WTC11 (cell line): ENCODE measurements around the gene NR1H3. TPM values are rescaled to one million over a fixed set of nuclear protein-coding genes. Genes with fewer than 3 reads are reported as not detected.

Experiments
- ATAC-seq: fragments of 200-7000 bp; cut with Tn5 transposase; 2 replicates; pipeline ENCODE4 v1.10.0; 2021; ENCODE audit warnings: mild to moderate bottlenecking, moderate library complexity
- CTCF ChIA-PET: fragments of 300-600 bp; sonication (Branson Sonifier 250); formaldehyde crosslinking; loops from one replicate; lab custom pipeline; 2021; ENCODE audit warnings: antibody characterized with exemption; lab: Charles Lee
- POLR2A ChIA-PET: fragments of 350-600 bp; sonication (Branson Sonifier 250); formaldehyde crosslinking; loops from one replicate; lab custom pipeline; 2021; ENCODE audit warnings: antibody characterized with exemption; lab: Charles Lee
- DNase-seq: peaks from one replicate; pipeline ENCODE4 v3.0.0; 2021; ENCODE audit warnings: low spot score
- H3K27ac Mint-ChIP-seq: 2 replicates; pipeline ENCODE4 v1.8.0; 2021; ENCODE audit warnings: mixed read lengths
- H3K27me3 Mint-ChIP-seq: 2 replicates; pipeline ENCODE4 v1.8.0; 2021; ENCODE audit warnings: low read depth, mild to moderate bottlenecking, moderate library complexity, mixed read lengths
- H3K36me3 Mint-ChIP-seq: 2 replicates; pipeline ENCODE4 v1.8.0; 2021; ENCODE audit warnings: mixed read lengths
- H3K4me1 Mint-ChIP-seq: 2 replicates; pipeline ENCODE4 v1.8.0; 2022; ENCODE audit warnings: mixed read lengths
- H3K4me3 Mint-ChIP-seq: 2 replicates; pipeline ENCODE4 v1.8.0; 2021; ENCODE audit warnings: mild to moderate bottlenecking, moderate library complexity, mixed read lengths
- H3K9me3 Mint-ChIP-seq: 2 replicates; pipeline ENCODE4 v1.8.0; 2021; ENCODE audit warnings: mixed read lengths
- ATF1 ChIP-seq: sonication (generic); formaldehyde crosslinking; IDR thresholded peaks from 2 replicates; pipeline ENCODE4 v1.8.1; 2023; ENCODE audit warnings: mild to moderate bottlenecking, moderate library complexity, missing genetic modification reagents
- CBFB ChIP-seq: sonication (generic); formaldehyde crosslinking; IDR thresholded peaks from 2 replicates; pipeline ENCODE4 v1.8.1; 2022; ENCODE audit warnings: mild to moderate bottlenecking, low read depth, missing genetic modification reagents
- CDX4 ChIP-seq: fragments of 250-450 bp; sonication (Bioruptor Pico); IDR thresholded peaks from 2 replicates; pipeline ENCODE4 v1.9.0; 2021; ENCODE audit warnings: moderate library complexity, mild to moderate bottlenecking, inconsistent platforms, borderline replicate concordance
- ELF4 ChIP-seq: sonication (generic); formaldehyde crosslinking; IDR thresholded peaks from 2 replicates; pipeline ENCODE4 v1.8.1; 2022; ENCODE audit warnings: low read depth, mild to moderate bottlenecking, moderate library complexity, missing genetic modification reagents
- ETV6 ChIP-seq: sonication (generic); formaldehyde crosslinking; IDR thresholded peaks from 2 replicates; pipeline ENCODE4 v1.8.1; 2022; ENCODE audit warnings: mild to moderate bottlenecking, missing genetic modification reagents
- FOXJ3 ChIP-seq: sonication (generic); formaldehyde crosslinking; IDR thresholded peaks from 2 replicates; pipeline ENCODE4 v1.9.0; 2021; ENCODE audit warnings: missing genetic modification reagents, mild to moderate bottlenecking, borderline replicate concordance
- FOXK1 ChIP-seq: sonication (generic); formaldehyde crosslinking; IDR thresholded peaks from 2 replicates; pipeline ENCODE4 v1.8.0; 2022; ENCODE audit warnings: mild to moderate bottlenecking, moderate library complexity, missing genetic modification reagents
- GTF2I ChIP-seq: fragments of 250-450 bp; sonication (Bioruptor Pico); conservative IDR thresholded peaks from 2 replicates; pipeline ENCODE4 v1.4.0; 2021; ENCODE audit warnings: mild to moderate bottlenecking
- MLX ChIP-seq: sonication (generic); formaldehyde crosslinking; IDR thresholded peaks from 2 replicates; pipeline ENCODE4 v1.8.1; 2023; ENCODE audit warnings: mild to moderate bottlenecking, missing genetic modification reagents, moderate library complexity
- MXD4 ChIP-seq: fragments of 250-450 bp; sonication (Bioruptor Pico); IDR thresholded peaks from 2 replicates; pipeline ENCODE4 v1.8.0; 2021; ENCODE audit warnings: mild to moderate bottlenecking, moderate library complexity, borderline replicate concordance
- MYBL2 ChIP-seq: sonication (generic); formaldehyde crosslinking; IDR thresholded peaks from 2 replicates; pipeline ENCODE4 v1.8.1; 2023; ENCODE audit warnings: mild to moderate bottlenecking, moderate library complexity, missing genetic modification reagents
- NFATC4 ChIP-seq: fragments of 250-450 bp; sonication (Bioruptor Pico); IDR thresholded peaks from 2 replicates; pipeline ENCODE4 v1.9.0; 2021; ENCODE audit warnings: mild to moderate bottlenecking
- NR1H2 ChIP-seq: sonication (generic); formaldehyde crosslinking; IDR thresholded peaks from 2 replicates; pipeline ENCODE4 v1.9.0; 2021; ENCODE audit warnings: mild to moderate bottlenecking, moderate library complexity, missing genetic modification reagents
- SMAD3 ChIP-seq: sonication (generic); formaldehyde crosslinking; IDR thresholded peaks from 2 replicates; pipeline ENCODE4 v1.8.0; 2022; ENCODE audit warnings: missing genetic modification reagents, mild to moderate bottlenecking, borderline replicate concordance
- ZBTB21 ChIP-seq: sonication (generic); formaldehyde crosslinking; IDR thresholded peaks from 2 replicates; pipeline ENCODE4 v1.8.1; 2023; ENCODE audit warnings: mild to moderate bottlenecking, missing genetic modification reagents, borderline replicate concordance
- ZNF138 ChIP-seq: sonication (generic); formaldehyde crosslinking; conservative IDR thresholded peaks from 2 replicates; pipeline ENCODE4 v1.8.1; 2022; ENCODE audit warnings: mild to moderate bottlenecking, moderate library complexity, missing genetic modification reagents
- ZNF219 ChIP-seq: sonication (generic); formaldehyde crosslinking; IDR thresholded peaks from 2 replicates; pipeline ENCODE4 v1.8.0; 2023; ENCODE audit warnings: missing genetic modification reagents, mild to moderate bottlenecking, borderline replicate concordance
- ZNF396 ChIP-seq: fragments of 250-450 bp; sonication (Bioruptor Pico); IDR thresholded peaks from 2 replicates; pipeline ENCODE4 v1.8.0; 2021; ENCODE audit warnings: mild to moderate bottlenecking, moderate library complexity, borderline replicate concordance
- ZNF671 ChIP-seq: fragments of 250-450 bp; sonication (Bioruptor Pico); IDR thresholded peaks from 2 replicates; pipeline ENCODE4 v1.8.0; 2021; ENCODE audit warnings: mild to moderate bottlenecking
- total RNA-seq: library from RNA; stranded (reverse); gene quantifications from 3 replicates; pipeline ENCODE4 v1.2.3, GENCODE V29; 2021
- TF ChIP-seq, protein P1 (sequence below): sonication (generic); formaldehyde crosslinking; IDR thresholded peaks from 2 replicates; pipeline ENCODE4 v1.8.0; 2023; ENCODE audit warnings: mild to moderate bottlenecking, missing genetic modification reagents
- TF ChIP-seq, protein P2 (sequence below): sonication (generic); formaldehyde crosslinking; IDR thresholded peaks from 2 replicates; pipeline ENCODE4 v1.8.1; 2022; ENCODE audit warnings: low read depth, mild to moderate bottlenecking, moderate library complexity, missing genetic modification reagents, borderline replicate concordance
- TF ChIP-seq, protein P3 (sequence below): sonication (generic); formaldehyde crosslinking; IDR thresholded peaks from 2 replicates; pipeline ENCODE4 v1.8.0; 2023; ENCODE audit warnings: missing genetic modification reagents, mild to moderate bottlenecking, borderline replicate concordance
- TF ChIP-seq, protein P4 (sequence below): fragments of 200-600 bp; IDR thresholded peaks from 2 replicates; pipeline ENCODE4 v1.8.0; 2022; ENCODE audit warnings: antibody characterized with exemption

The NR1H3 gene
- total RNA-seq, 1 experiment from 2014 or later: 26.3 TPM

DNA sequence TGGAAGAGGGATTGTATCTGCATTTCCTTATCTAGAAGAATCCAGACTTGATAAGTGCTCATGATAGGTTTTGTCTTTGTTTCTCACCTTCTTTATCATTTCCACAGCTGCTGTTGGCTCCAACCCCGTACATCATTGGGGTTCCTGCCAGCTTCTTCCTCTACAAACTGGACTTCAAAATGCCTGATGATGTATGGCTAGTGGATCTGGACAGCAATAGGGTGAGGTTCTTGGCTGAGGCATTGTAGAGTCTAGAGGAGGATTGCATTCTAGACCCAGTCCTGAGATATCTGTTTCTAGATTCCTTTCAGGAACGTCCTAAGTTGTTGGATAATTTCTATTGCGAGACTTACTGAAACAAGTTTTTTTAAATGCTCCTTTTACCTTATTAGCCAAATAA is 20.3 kb downstream of the NR1H3 start:
- Mint-ChIP-seq H3K4me1 (peaks cover 10% of the 10 kb centered on the region), H3K9me3 (no peaks in the 10 kb centered on the region), H3K36me3 (peaks cover 65% of the 10 kb centered on the region), H3K27me3 (no peaks in the 10 kb centered on the region), H3K27ac (no peak overlapping the region), H3K4me3 (no peak overlapping the region)
- no peak for TF ChIP-seq ZBTB21 (CRISPR knock-in tag)
- TF ChIP-seq MYBL2: no peak
- TF ChIP-seq, protein P1, sequence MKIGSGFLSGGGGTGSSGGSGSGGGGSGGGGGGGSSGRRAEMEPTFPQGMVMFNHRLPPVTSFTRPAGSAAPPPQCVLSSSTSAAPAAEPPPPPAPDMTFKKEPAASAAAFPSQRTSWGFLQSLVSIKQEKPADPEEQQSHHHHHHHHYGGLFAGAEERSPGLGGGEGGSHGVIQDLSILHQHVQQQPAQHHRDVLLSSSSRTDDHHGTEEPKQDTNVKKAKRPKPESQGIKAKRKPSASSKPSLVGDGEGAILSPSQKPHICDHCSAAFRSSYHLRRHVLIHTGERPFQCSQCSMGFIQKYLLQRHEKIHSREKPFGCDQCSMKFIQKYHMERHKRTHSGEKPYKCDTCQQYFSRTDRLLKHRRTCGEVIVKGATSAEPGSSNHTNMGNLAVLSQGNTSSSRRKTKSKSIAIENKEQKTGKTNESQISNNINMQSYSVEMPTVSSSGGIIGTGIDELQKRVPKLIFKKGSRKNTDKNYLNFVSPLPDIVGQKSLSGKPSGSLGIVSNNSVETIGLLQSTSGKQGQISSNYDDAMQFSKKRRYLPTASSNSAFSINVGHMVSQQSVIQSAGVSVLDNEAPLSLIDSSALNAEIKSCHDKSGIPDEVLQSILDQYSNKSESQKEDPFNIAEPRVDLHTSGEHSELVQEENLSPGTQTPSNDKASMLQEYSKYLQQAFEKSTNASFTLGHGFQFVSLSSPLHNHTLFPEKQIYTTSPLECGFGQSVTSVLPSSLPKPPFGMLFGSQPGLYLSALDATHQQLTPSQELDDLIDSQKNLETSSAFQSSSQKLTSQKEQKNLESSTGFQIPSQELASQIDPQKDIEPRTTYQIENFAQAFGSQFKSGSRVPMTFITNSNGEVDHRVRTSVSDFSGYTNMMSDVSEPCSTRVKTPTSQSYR: no peak
- no peak for TF ChIP-seq ZNF396
- CTCF ChIA-PET: no interaction called here
- DNase-seq (no peak), ATAC-seq (no peak)
- POLR2A ChIA-PET: no interaction called here

DNA sequence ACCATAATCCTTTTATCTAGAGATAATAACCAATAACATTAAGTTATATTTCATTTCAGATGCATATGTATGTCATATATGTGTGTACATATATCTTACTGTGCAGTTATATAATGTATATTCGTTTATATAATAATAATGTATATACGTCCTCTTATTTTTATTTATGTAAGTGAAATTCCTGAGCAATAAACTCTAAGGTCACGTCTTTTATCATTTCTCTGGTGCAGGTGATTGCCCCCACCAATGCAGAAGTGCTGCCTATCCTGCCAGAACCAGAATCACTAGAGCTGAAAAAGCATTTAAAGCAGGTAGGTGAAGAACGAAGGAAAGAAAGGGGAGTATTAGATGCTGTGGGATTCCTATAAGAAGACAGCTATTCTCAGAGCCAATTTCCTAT is 21.0 kb downstream of the NR1H3 start:
- DNase-seq (no peak), ATAC-seq (no peak)
- Mint-ChIP-seq H3K4me3 (no peak overlapping the region), H3K27ac (no peak overlapping the region), H3K36me3 (peaks cover 66% of the 10 kb centered on the region), H3K27me3 (no peaks in the 10 kb centered on the region), H3K9me3 (no peaks in the 10 kb centered on the region), H3K4me1 (peaks cover 10% of the 10 kb centered on the region)
- TF ChIP-seq SMAD3 (CRISPR knock-in tag): no peak
- TF ChIP-seq, protein P2, sequence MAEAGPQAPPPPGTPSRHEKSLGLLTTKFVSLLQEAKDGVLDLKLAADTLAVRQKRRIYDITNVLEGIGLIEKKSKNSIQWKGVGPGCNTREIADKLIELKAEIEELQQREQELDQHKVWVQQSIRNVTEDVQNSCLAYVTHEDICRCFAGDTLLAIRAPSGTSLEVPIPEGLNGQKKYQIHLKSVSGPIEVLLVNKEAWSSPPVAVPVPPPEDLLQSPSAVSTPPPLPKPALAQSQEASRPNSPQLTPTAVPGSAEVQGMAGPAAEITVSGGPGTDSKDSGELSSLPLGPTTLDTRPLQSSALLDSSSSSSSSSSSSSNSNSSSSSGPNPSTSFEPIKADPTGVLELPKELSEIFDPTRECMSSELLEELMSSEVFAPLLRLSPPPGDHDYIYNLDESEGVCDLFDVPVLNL: no peak
- no peak for TF ChIP-seq GTF2I (CRISPR knock-in tag)
- no peak for TF ChIP-seq ZNF671
- TF ChIP-seq MLX (CRISPR knock-in tag): no peak
- TF ChIP-seq FOXJ3 (CRISPR knock-in tag): no peak
- TF ChIP-seq ZNF396: no peak
- no peak for TF ChIP-seq NFATC4
- CTCF ChIA-PET: interaction anchor here (2.9 kb wide), 1 partner anchor 19 kb away, joined by 16 read pairs; no protein-coding TSS in a partner anchor
- POLR2A ChIA-PET: no interaction called here

DNA sequence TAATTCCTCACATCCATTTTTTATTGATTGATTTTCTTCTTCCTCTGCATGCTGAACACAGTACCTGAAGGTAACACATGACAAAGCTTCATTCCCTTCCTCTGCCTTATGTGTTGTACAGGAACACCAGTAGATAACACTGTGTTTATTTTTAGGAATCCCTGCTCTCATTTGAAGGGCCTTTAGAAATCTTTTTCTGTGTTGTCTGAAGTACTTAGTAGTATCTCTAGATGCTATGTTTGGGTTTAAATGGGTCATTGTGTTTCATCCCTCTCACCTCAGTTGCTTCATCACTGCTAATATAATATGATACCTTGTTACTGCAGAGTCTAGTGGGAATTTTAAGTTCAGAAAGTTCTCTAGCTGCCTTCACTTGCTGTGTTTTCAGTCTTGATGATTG is 22.3 kb downstream of the NR1H3 start:
- DNase-seq: no peak
- no peak overlapping the region for H3K4me3 Mint-ChIP-seq
- no peaks in the 10 kb centered on the region for H3K27me3 Mint-ChIP-seq
- H3K9me3 Mint-ChIP-seq: no peaks in the 10 kb centered on the region
- peaks cover 10% of the 10 kb centered on the region for H3K4me1 Mint-ChIP-seq
- POLR2A ChIA-PET: no interaction called here
- H3K27ac Mint-ChIP-seq: peak overlapping the region; percentile 81
- ATAC-seq: no peak
- CTCF ChIA-PET: interaction anchor here (2.9 kb wide), 1 partner anchor 21 kb away, joined by 16 read pairs; no protein-coding TSS in a partner anchor
- peaks cover 70% of the 10 kb centered on the region for H3K36me3 Mint-ChIP-seq
- no peak for TF ChIP-seq ZNF138 (CRISPR knock-in tag)
- no peak for TF ChIP-seq FOXK1 (CRISPR knock-in tag)
- TF ChIP-seq, protein P3, sequence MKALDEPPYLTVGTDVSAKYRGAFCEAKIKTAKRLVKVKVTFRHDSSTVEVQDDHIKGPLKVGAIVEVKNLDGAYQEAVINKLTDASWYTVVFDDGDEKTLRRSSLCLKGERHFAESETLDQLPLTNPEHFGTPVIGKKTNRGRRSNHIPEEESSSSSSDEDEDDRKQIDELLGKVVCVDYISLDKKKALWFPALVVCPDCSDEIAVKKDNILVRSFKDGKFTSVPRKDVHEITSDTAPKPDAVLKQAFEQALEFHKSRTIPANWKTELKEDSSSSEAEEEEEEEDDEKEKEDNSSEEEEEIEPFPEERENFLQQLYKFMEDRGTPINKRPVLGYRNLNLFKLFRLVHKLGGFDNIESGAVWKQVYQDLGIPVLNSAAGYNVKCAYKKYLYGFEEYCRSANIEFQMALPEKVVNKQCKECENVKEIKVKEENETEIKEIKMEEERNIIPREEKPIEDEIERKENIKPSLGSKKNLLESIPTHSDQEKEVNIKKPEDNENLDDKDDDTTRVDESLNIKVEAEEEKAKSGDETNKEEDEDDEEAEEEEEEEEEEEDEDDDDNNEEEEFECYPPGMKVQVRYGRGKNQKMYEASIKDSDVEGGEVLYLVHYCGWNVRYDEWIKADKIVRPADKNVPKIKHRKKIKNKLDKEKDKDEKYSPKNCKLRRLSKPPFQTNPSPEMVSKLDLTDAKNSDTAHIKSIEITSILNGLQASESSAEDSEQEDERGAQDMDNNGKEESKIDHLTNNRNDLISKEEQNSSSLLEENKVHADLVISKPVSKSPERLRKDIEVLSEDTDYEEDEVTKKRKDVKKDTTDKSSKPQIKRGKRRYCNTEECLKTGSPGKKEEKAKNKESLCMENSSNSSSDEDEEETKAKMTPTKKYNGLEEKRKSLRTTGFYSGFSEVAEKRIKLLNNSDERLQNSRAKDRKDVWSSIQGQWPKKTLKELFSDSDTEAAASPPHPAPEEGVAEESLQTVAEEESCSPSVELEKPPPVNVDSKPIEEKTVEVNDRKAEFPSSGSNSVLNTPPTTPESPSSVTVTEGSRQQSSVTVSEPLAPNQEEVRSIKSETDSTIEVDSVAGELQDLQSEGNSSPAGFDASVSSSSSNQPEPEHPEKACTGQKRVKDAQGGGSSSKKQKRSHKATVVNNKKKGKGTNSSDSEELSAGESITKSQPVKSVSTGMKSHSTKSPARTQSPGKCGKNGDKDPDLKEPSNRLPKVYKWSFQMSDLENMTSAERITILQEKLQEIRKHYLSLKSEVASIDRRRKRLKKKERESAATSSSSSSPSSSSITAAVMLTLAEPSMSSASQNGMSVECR (CRISPR knock-in tag): no peak
- no peak for TF ChIP-seq ATF1 (CRISPR knock-in tag)
- no peak for TF ChIP-seq ELF4 (CRISPR knock-in tag)
- no peak for TF ChIP-seq CDX4 (CRISPR knock-in tag)
- TF ChIP-seq MXD4 (CRISPR knock-in tag): no peak
- TF ChIP-seq ETV6 (CRISPR knock-in tag): no peak
- TF ChIP-seq CBFB (CRISPR knock-in tag): no peak
- TF ChIP-seq MYBL2: no peak
- TF ChIP-seq, protein P4, sequence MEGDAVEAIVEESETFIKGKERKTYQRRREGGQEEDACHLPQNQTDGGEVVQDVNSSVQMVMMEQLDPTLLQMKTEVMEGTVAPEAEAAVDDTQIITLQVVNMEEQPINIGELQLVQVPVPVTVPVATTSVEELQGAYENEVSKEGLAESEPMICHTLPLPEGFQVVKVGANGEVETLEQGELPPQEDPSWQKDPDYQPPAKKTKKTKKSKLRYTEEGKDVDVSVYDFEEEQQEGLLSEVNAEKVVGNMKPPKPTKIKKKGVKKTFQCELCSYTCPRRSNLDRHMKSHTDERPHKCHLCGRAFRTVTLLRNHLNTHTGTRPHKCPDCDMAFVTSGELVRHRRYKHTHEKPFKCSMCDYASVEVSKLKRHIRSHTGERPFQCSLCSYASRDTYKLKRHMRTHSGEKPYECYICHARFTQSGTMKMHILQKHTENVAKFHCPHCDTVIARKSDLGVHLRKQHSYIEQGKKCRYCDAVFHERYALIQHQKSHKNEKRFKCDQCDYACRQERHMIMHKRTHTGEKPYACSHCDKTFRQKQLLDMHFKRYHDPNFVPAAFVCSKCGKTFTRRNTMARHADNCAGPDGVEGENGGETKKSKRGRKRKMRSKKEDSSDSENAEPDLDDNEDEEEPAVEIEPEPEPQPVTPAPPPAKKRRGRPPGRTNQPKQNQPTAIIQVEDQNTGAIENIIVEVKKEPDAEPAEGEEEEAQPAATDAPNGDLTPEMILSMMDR: no peak
- TF ChIP-seq ZNF219 (CRISPR knock-in tag): no peak
- no peak for TF ChIP-seq NR1H2
